HAP-1 (cell line): ENCODE data around the gene LACTB.

Source experiments
- DNase-seq, 2 experiments: peaks; one replicate each; pipeline ENCODE4 v3.0.0-alpha.2; 2016 to 2020; ENCODE audit warnings: low spot score in 2 of 2
- H3K27me3 ChIP-seq: fragments of 250-450 bp; sonication (Bioruptor Pico); 2 replicates; pipeline ENCODE4 v1.5.1; 2020; ENCODE audit warnings: low read depth, mild to moderate bottlenecking, moderate library complexity
- H3K36me3 ChIP-seq: fragments of 250-450 bp; sonication (Bioruptor Pico); replicated peaks from 2 replicates; pipeline ENCODE4 v1.5.1; 2020; ENCODE audit warnings: mild to moderate bottlenecking
- H3K4me1 ChIP-seq: fragments of 250-450 bp; sonication (Bioruptor Pico); 2 replicates; pipeline ENCODE4 v1.5.1; 2020; ENCODE audit warnings: mild to moderate bottlenecking
- H3K4me3 ChIP-seq: fragments of 250-450 bp; sonication (Bioruptor Pico); 2 replicates; pipeline ENCODE4 v1.5.1; 2020; ENCODE audit warnings: mild to moderate bottlenecking, moderate library complexity
- H3K9me3 ChIP-seq: fragments of 250-450 bp; sonication (Bioruptor Pico); 2 replicates; pipeline ENCODE4 v1.5.1; 2020; ENCODE audit warnings: mild to moderate bottlenecking, moderate library complexity
- in situ Hi-C: fragments of 300-500 bp; cut with MboI; formaldehyde crosslinking; loops from 3 replicates; pipeline ENCODE4 v1.14.3; 2020; ENCODE audit warnings: low sequenced_read_pairs, inconsistent platforms, mixed read lengths

LACTB gene

GRCh38 chr15:63083541-63083940 is 38.1 kb upstream of the LACTB start:
- Histone ChIP-seq H3K4me3 (no peak overlapping the region), H3K36me3 (no peaks in the 10 kb centered on the region), H3K27me3 (no peaks in the 10 kb centered on the region), H3K4me1 (peaks cover 45% of the 10 kb centered on the region), H3K9me3 (no peaks in the 10 kb centered on the region)
- in situ Hi-C loops = no loop called here
- DNase-seq = no peak

- no peaks in the 10 kb centered on the region for H3K9me3 ChIP-seq
Observed at GRCh38 chr15:63084806-63085205, 36.9 kb upstream of the LACTB start.

GRCh38 chr15:63085289-63085688 is 36.4 kb upstream of the LACTB start:
- in situ Hi-C loops = no loop called here
- no peak for DNase-seq
- no peaks in the 10 kb centered on the region for H3K27me3 ChIP-seq
- H3K36me3 ChIP-seq = no peaks in the 10 kb centered on the region
- peaks cover 37% of the 10 kb centered on the region for H3K4me1 ChIP-seq
- no peak overlapping the region for H3K4me3 ChIP-seq
- no peaks in the 10 kb centered on the region for H3K9me3 ChIP-seq

More at GRCh38 chr15:63084806-63085205, 36.9 kb upstream of the LACTB start:
- no peaks in the 10 kb centered on the region for H3K36me3 ChIP-seq
- DNase-seq = no peak
- no peaks in the 10 kb centered on the region for H3K27me3 ChIP-seq
- in situ Hi-C loops = no loop called here
- no peak overlapping the region for H3K4me3 ChIP-seq
- peaks cover 37% of the 10 kb centered on the region for H3K4me1 ChIP-seq

- in situ Hi-C loops = no loop called here
- Histone ChIP-seq H3K36me3 (no peaks in the 10 kb centered on the region), H3K4me1 (peaks cover 31% of the 10 kb centered on the region), H3K9me3 (no peaks in the 10 kb centered on the region), H3K4me3 (no peak overlapping the region), H3K27me3 (no peaks in the 10 kb centered on the region)
- no peak for DNase-seq
Observed at GRCh38 chr15:63086271-63086670, 35.4 kb upstream of the LACTB start.

GRCh38 chr15:63086947-63087346 is 34.7 kb upstream of the LACTB start:
- Histone ChIP-seq H3K27me3 (no peaks in the 10 kb centered on the region), H3K4me1 (peaks cover 27% of the 10 kb centered on the region), H3K36me3 (no peaks in the 10 kb centered on the region), H3K9me3 (no peaks in the 10 kb centered on the region), H3K4me3 (no peak overlapping the region)
- no peak for DNase-seq
- in situ Hi-C loops = no loop called here

GRCh38 chr15:63088533-63089245 is 33.0 kb upstream of the LACTB start:
- no peak overlapping the region for H3K4me3 ChIP-seq
- no peaks in the 10 kb centered on the region for H3K27me3 ChIP-seq
- no peaks in the 10 kb centered on the region for H3K9me3 ChIP-seq
- no peaks in the 10 kb centered on the region for H3K36me3 ChIP-seq
- in situ Hi-C loops = no loop called here
- peaks cover 11% of the 10 kb centered on the region for H3K4me1 ChIP-seq
- DNase-seq = no peak

- DNase-seq = no peak
- H3K4me3 ChIP-seq = no peak overlapping the region
Observed at GRCh38 chr15:63089260-63090043, 32.2 kb upstream of the LACTB start.

GRCh38 chr15:63090472-63090871 is 31.2 kb upstream of the LACTB start:
- H3K4me3 ChIP-seq = no peak overlapping the region
- no peak for DNase-seq
- H3K4me1 ChIP-seq = peaks cover 10% of the 10 kb centered on the region
- in situ Hi-C loops = loop anchor here (5.0 to 10.0 kb wide), 2 partner anchors 246 to 298 kb away; no protein-coding TSS in a partner anchor
- H3K27me3 ChIP-seq = no peaks in the 10 kb centered on the region
- no peaks in the 10 kb centered on the region for H3K36me3 ChIP-seq
- no peaks in the 10 kb centered on the region for H3K9me3 ChIP-seq

More at GRCh38 chr15:63089260-63090043, 32.2 kb upstream of the LACTB start:
- H3K27me3 ChIP-seq = no peaks in the 10 kb centered on the region
- peaks cover 10% of the 10 kb centered on the region for H3K4me1 ChIP-seq
- no peaks in the 10 kb centered on the region for H3K9me3 ChIP-seq
- in situ Hi-C loops = loop anchor here (5.0 to 10.0 kb wide), 2 partner anchors 245 to 297 kb away; no protein-coding TSS in a partner anchor
- no peaks in the 10 kb centered on the region for H3K36me3 ChIP-seq

GRCh38 chr15:63090887-63091286 is 30.8 kb upstream of the LACTB start:
- in situ Hi-C loops = loop anchor here (5.0 to 10.0 kb wide), 2 partner anchors 246 to 299 kb away; no protein-coding TSS in a partner anchor
- no peaks in the 10 kb centered on the region for H3K9me3 ChIP-seq
- no peak overlapping the region for H3K4me3 ChIP-seq
- DNase-seq = no peak
- H3K36me3 ChIP-seq = no peaks in the 10 kb centered on the region
- no peaks in the 10 kb centered on the region for H3K27me3 ChIP-seq
- peaks cover 10% of the 10 kb centered on the region for H3K4me1 ChIP-seq

GRCh38 chr15:63091679-63092446 is 29.8 kb upstream of the LACTB start:
- no peaks in the 10 kb centered on the region for H3K27me3 ChIP-seq
- peaks cover 3% of the 10 kb centered on the region for H3K4me1 ChIP-seq
- DNase-seq = no peak
- no peak overlapping the region for H3K4me3 ChIP-seq
- in situ Hi-C loops = loop anchor here (5.0 to 10.0 kb wide), 2 partner anchors 247 to 300 kb away; no protein-coding TSS in a partner anchor
- H3K9me3 ChIP-seq = no peaks in the 10 kb centered on the region
- H3K36me3 ChIP-seq = no peaks in the 10 kb centered on the region

- DNase-seq = peak; percentile 91 to 95
- Histone ChIP-seq H3K36me3 (no peaks in the 10 kb centered on the region), H3K4me1 (no peaks in the 10 kb centered on the region; the same call in 1 of the 2 replicates), H3K9me3 (no peaks in the 10 kb centered on the region), H3K4me3 (no peak overlapping the region), H3K27me3 (no peaks in the 10 kb centered on the region)
- in situ Hi-C loops = loop anchor here (5.0 to 10.0 kb wide), 2 partner anchors 249 to 301 kb away; no protein-coding TSS in a partner anchor
Observed at GRCh38 chr15:63093486-63094205, 28.0 kb upstream of the LACTB start.

GRCh38 chr15:63094495-63094931 is 27.1 kb upstream of the LACTB start:
- Histone ChIP-seq H3K4me3 (no peak overlapping the region), H3K4me1 (no peaks in the 10 kb centered on the region; the same call in 1 of the 2 replicates), H3K27me3 (no peaks in the 10 kb centered on the region), H3K9me3 (no peaks in the 10 kb centered on the region), H3K36me3 (no peaks in the 10 kb centered on the region)
- in situ Hi-C loops = loop anchor here (5.0 to 10.0 kb wide), 2 partner anchors 250 to 302 kb away; no protein-coding TSS in a partner anchor
- no peak for DNase-seq

- H3K9me3 ChIP-seq = peaks cover 8% of the 10 kb centered on the region; the same call in 1 of the 2 replicates
- no peaks in the 10 kb centered on the region for H3K36me3 ChIP-seq
- no peaks in the 10 kb centered on the region for H3K4me1 ChIP-seq
- no peak for DNase-seq
- in situ Hi-C loops = loop anchor here (10.0 kb wide), 1 partner anchor 251 kb away; no protein-coding TSS in a partner anchor
- H3K4me3 ChIP-seq = no peak overlapping the region
- H3K27me3 ChIP-seq = no peaks in the 10 kb centered on the region
Observed at GRCh38 chr15:63096178-63096577, 25.5 kb upstream of the LACTB start.
